GM18505 (cell line): Measurements from ENCODE around the gene AKAP8.

Experiments
- ATAC-seq: cut with Tn5 transposase; IDR thresholded peaks from one replicate; pipeline ENCODE4 v1.9.1; 2021; ENCODE audit not compliant: unreplicated experiment
- POLR2A ChIP-seq: IDR thresholded peaks from 4 replicates; pipeline ENCODE4 v1.6.1; 2011; ENCODE audit warnings: borderline replicate concordance; ENCODE audit not compliant: insufficient read depth, insufficient read length; ENCODE audit errors: extremely low read depth

Gene AKAP8

GRCh38 chr19:15379083-15379998, at the start of gene AKAP8:
TSS of gene AKAP8 (minus strand) at chr19:15379787. CDS start at chr19:15379731, 56 bp downstream.
- peak; percentile 88 for TF ChIP-seq POLR2A

GRCh38 chr19:15427991-15428471, 48.4 kb upstream of the AKAP8 start:
- no peak for ATAC-seq
- TF ChIP-seq POLR2A = no peak

More at GRCh38 chr19:15379083-15379998, at the start of gene AKAP8:
- ATAC-seq = peak; percentile 72

GRCh38 chr19:15427350-15427700, 47.7 kb upstream of the AKAP8 start:
- no peak for ATAC-seq
- TF ChIP-seq POLR2A = no peak

GRCh38 chr19:15426485-15427349, 47.1 kb upstream of the AKAP8 start:
- TF ChIP-seq POLR2A = no peak
- no peak for ATAC-seq

- TF ChIP-seq POLR2A = no peak
- ATAC-seq = no peak
These were observed 45.8 kb upstream of the AKAP8 start for GRCh38 chr19:15425321-15425950.

GRCh38 chr19:15424692-15425272, 45.2 kb upstream of the AKAP8 start:
- no peak for TF ChIP-seq POLR2A
- ATAC-seq = no peak

GRCh38 chr19:15424121-15424520, 44.5 kb upstream of the AKAP8 start:
- TF ChIP-seq POLR2A = no peak
- no peak for ATAC-seq

- no peak for TF ChIP-seq POLR2A
- no peak for ATAC-seq
These were observed 43.5 kb upstream of the AKAP8 start for GRCh38 chr19:15423130-15423529.

GRCh38 chr19:15422296-15423075, 42.9 kb upstream of the AKAP8 start:
- TF ChIP-seq POLR2A = no peak
- ATAC-seq = no peak

- ATAC-seq = no peak
- no peak for TF ChIP-seq POLR2A
These were observed 42.2 kb upstream of the AKAP8 start for GRCh38 chr19:15421721-15422260.

- no peak for TF ChIP-seq POLR2A
- no peak for ATAC-seq
These were observed 41.6 kb upstream of the AKAP8 start for GRCh38 chr19:15421136-15421695.
